HepG2 (cell line): ENCODE measurements around the gene ATP2B2. TPM values are rescaled to one million over a fixed set of nuclear protein-coding genes. Genes with fewer than 3 reads are reported as not detected.

Experiments used
- ATAC-seq: fragments of 200-7000 bp; cut with Tn5 transposase; 3 replicates; pipeline ENCODE4 v1.9.1; 2020; ENCODE audit warnings: mild to moderate bottlenecking, moderate library complexity
- BruUV-seq: library from RNA; stranded (reverse); fragments of 400-500 nt; replicated peaks from 2 replicates; lab custom pipeline; 2021; lab: Mats Ljungman, UMichigan
- CTCF ChIA-PET: fragments of 300-600 bp; formaldehyde crosslinking; extraction: SDS; loops from one replicate; lab custom pipeline; 2021; ENCODE audit warnings: low total read pairs, inconsistent platforms, low intra/inter-chr PET ratio; lab: Yijun Ruan, JAX
- POLR2A ChIA-PET: fragments of 350-600 bp; sonication (Branson Sonifier 250); formaldehyde crosslinking; loops from one replicate; lab custom pipeline; 2020; ENCODE audit warnings: antibody characterized with exemption, inconsistent platforms; lab: Yijun Ruan, JAX
- DNase-seq: peaks from one replicate; pipeline ENCODE4 v3.0.0-alpha.2; 2015; ENCODE audit warnings: low spot score
- FAIRE-seq: peaks from 3 replicates; lab custom pipeline; 2011; peaks lifted over from hg19 to GRCh38; lab: Jason Lieb, UNC
- H2AFZ ChIP-seq: one replicate; pipeline ENCODE4 v1.6.1; 2011; ENCODE audit warnings: low read length, inconsistent platforms
- H3K27ac ChIP-seq: fragments of 300-600 bp; 3 replicates; pipeline ENCODE4 v1.8.0; 2011; ENCODE audit warnings: mixed run types, mild to moderate bottlenecking, mixed read lengths, low read length, inconsistent platforms; ENCODE audit not compliant: insufficient read depth; ENCODE audit errors: extremely low read length
- H3K27me3 ChIP-seq, 2 experiments: fragments of 200-600 bp in 1 of 2; 2 replicates in 1 of 2; 3 replicates in 1 of 2; pipeline versions ENCODE4 v1.6.0 to v1.8.0; 2011; ENCODE audit warnings: low read length in 2 of 2, mild to moderate bottlenecking in 2 of 2, moderate library complexity in 2 of 2, inconsistent platforms in 1 of 2; ENCODE audit not compliant: insufficient read depth in 2 of 2, control insufficient read depth in 1 of 2
- H3K36me3 ChIP-seq, 2 experiments: fragments of 200-600 bp in 1 of 2; replicated peaks in 1 of 2; 2 replicates in 1 of 2; 3 replicates in 1 of 2; pipeline versions ENCODE4 v1.5.1 to v1.8.0; 2011; ENCODE audit warnings: low read length in 2 of 2, inconsistent platforms in 1 of 2; ENCODE audit not compliant: insufficient read depth in 2 of 2, control insufficient read depth in 1 of 2
- H3K4me1 ChIP-seq: 2 replicates; pipeline ENCODE4 v1.5.1; 2012; ENCODE audit warnings: low read length, inconsistent platforms; ENCODE audit not compliant: insufficient read depth
- H3K4me2 ChIP-seq: 2 replicates; pipeline ENCODE4 v1.6.0; 2011; ENCODE audit warnings: low read depth, low read length, inconsistent platforms
- H3K4me3 ChIP-seq, 3 experiments: fragments of 200-600 bp in 1 of 3; sonication (generic), shearing (Covaris generic) in 1 of 3; replicated peaks in 1 of 3; 2 replicates each; pipeline ENCODE4 v1.5.1; 2011 to 2016; ENCODE audit warnings: low read length in 3 of 3, inconsistent platforms in 2 of 3, low read depth in 2 of 3, mild to moderate bottlenecking in 2 of 3, control low read depth in 1 of 3, mixed read lengths in 1 of 3; ENCODE audit not compliant: insufficient read depth in 1 of 3
- H3K79me2 ChIP-seq: one replicate; pipeline ENCODE4 v1.6.1; 2011; ENCODE audit warnings: low read length, inconsistent platforms; ENCODE audit not compliant: insufficient read depth
- H3K9ac ChIP-seq: 2 replicates; pipeline ENCODE4 v1.6.0; 2011; ENCODE audit warnings: mild to moderate bottlenecking, low read depth, low read length, inconsistent platforms; ENCODE audit not compliant: insufficient read depth
- H3K9me3 ChIP-seq: 2 replicates; pipeline ENCODE4 v1.5.1; 2012; ENCODE audit warnings: mild to moderate bottlenecking, low read length
- H4K20me1 ChIP-seq: 2 replicates; pipeline ENCODE4 v1.6.0; 2011; ENCODE audit warnings: inconsistent platforms, mild to moderate bottlenecking, low read length, moderate library complexity; ENCODE audit not compliant: insufficient read depth
- ATM ChIP-seq: fragments of 450-650 bp; IDR thresholded peaks from 2 replicates; pipeline ENCODE4 v1.7.1; 2017; ENCODE audit warnings: mild to moderate bottlenecking, borderline replicate concordance
- DPF2 ChIP-seq: sonication (generic); formaldehyde crosslinking; IDR thresholded peaks from 2 replicates; pipeline ENCODE4 v1.4.0; 2020; ENCODE audit warnings: mild to moderate bottlenecking, low read depth, missing genetic modification reagents, borderline replicate concordance
- FOXC1 ChIP-seq: sonication (generic); formaldehyde crosslinking; IDR thresholded peaks from 2 replicates; pipeline ENCODE4 v1.8.0; 2022; ENCODE audit warnings: mild to moderate bottlenecking, missing genetic modification reagents, borderline replicate concordance
- IRX3 ChIP-seq: sonication (generic); formaldehyde crosslinking; IDR thresholded peaks from 2 replicates; pipeline ENCODE4 v1.8.1; 2023; ENCODE audit warnings: mild to moderate bottlenecking, low read depth, missing genetic modification reagents, borderline replicate concordance
- KLF6 ChIP-seq: IDR thresholded peaks from 2 replicates; pipeline ENCODE4 v1.8.0; 2016; ENCODE audit warnings: missing biosample characterization, missing genetic modification reagents
- MEIS2 ChIP-seq: sonication (generic); formaldehyde crosslinking; IDR thresholded peaks from 2 replicates; pipeline ENCODE4 v1.9.0; 2021; ENCODE audit warnings: mild to moderate bottlenecking, missing genetic modification reagents
- POLR2AphosphoS2 ChIP-seq: IDR thresholded peaks from 2 replicates; pipeline ENCODE4 v1.6.1; 2011; ENCODE audit warnings: low read depth, low read length, improper control_type of control experiment
- TOPORS ChIP-seq: sonication (generic); formaldehyde crosslinking; IDR thresholded peaks from 2 replicates; pipeline ENCODE4 v1.8.0; 2023; ENCODE audit warnings: mild to moderate bottlenecking, missing genetic modification reagents
- ZKSCAN1 ChIP-seq: fragments of 150-350 bp; IDR thresholded peaks from 2 replicates; pipeline ENCODE4 v1.6.1; 2014; ENCODE audit warnings: low read length
- ZNF451 ChIP-seq: sonication (generic); formaldehyde crosslinking; IDR thresholded peaks from 2 replicates; pipeline ENCODE4 v1.5.0; 2020; ENCODE audit warnings: mild to moderate bottlenecking, missing genetic modification reagents
- ZNF713 ChIP-seq: sonication (generic); formaldehyde crosslinking; IDR thresholded peaks from 2 replicates; pipeline ENCODE4 v1.4.0; 2020; ENCODE audit warnings: mild to moderate bottlenecking, missing genetic modification reagents
- WGBS: methylation state at CpG from one replicate; pipeline ENCODE4 v1.1.6; 2017; ENCODE audit warnings: low lambda C conversion rate; 5-methylcytosine and 5-hydroxymethylcytosine counted together
- in situ Hi-C: cut with HindIII; loops from 2 replicates; pipeline ENCODE4 v1.10.0; 2017; ENCODE audit warnings: low pct_unique_long_range_greater_than_20kb; ENCODE audit not compliant: extremely low pct_ligation_motif_present
- intact Hi-C: fragments of 100-400 bp; cut with micrococcal nuclease; formaldehyde crosslinking; loops from one replicate; pipeline ENCODE4 v1.10.0; 2022; ENCODE audit not compliant: unreplicated experiment
- polyA plus RNA-seq, 8 experiments: library from polyadenylated mRNA; depleted of rRNA in 3 of 8; stranded (reverse) in 7 of 8; unstranded in 1 of 8; fragments of >200 nt; fragmentation: Illumina TruSeq in 4 of 8; extraction: Trizol in 4 of 8; gene quantifications; 2 replicates each; pipeline versions ENCODE4 v1.2.1 to v1.2.3, GENCODE V29; 2011 to 2016; ENCODE audit warnings: low read depth in 4 of 8, missing spikeins in 1 of 8, mixed read lengths in 1 of 8; ENCODE audit not compliant: insufficient read depth in 1 of 8
- total RNA-seq, 5 experiments: library from RNA; depleted of rRNA; stranded (reverse); fragments of >200 nt; fragmentation: Illumina TruSeq; extraction: Trizol; gene quantifications; 2 replicates each; pipeline ENCODE4 v1.2.3, GENCODE V29; 2016; ENCODE audit warnings: low read depth in 1 of 5
- TF ChIP-seq, protein P1 (sequence below): sonication (generic); formaldehyde crosslinking; IDR thresholded peaks from 2 replicates; pipeline ENCODE4 v1.5.0; 2020; ENCODE audit warnings: missing genetic modification reagents, mild to moderate bottlenecking, borderline replicate concordance
- TF ChIP-seq, protein P2 (sequence below): sonication (generic); formaldehyde crosslinking; IDR thresholded peaks from 2 replicates; pipeline ENCODE4 v1.5.0; 2020; ENCODE audit warnings: mild to moderate bottlenecking, missing genetic modification reagents
- TF ChIP-seq, protein P3 (sequence below), 2 experiments: IDR thresholded peaks; 2 replicates each; pipeline ENCODE4 v1.6.1; 2011 to 2012; ENCODE audit warnings: low read length in 2 of 2, borderline replicate concordance in 1 of 2, low read depth in 1 of 2, mild to moderate bottlenecking in 1 of 2, moderate library complexity in 1 of 2

Gene ATP2B2
- total and polyA plus RNA-seq, 2 of the 13 experiments (the other 11 are each of a cell fraction or from before 2014, with no cell fraction given), result 1.5 to 2.3 TPM

DNA sequence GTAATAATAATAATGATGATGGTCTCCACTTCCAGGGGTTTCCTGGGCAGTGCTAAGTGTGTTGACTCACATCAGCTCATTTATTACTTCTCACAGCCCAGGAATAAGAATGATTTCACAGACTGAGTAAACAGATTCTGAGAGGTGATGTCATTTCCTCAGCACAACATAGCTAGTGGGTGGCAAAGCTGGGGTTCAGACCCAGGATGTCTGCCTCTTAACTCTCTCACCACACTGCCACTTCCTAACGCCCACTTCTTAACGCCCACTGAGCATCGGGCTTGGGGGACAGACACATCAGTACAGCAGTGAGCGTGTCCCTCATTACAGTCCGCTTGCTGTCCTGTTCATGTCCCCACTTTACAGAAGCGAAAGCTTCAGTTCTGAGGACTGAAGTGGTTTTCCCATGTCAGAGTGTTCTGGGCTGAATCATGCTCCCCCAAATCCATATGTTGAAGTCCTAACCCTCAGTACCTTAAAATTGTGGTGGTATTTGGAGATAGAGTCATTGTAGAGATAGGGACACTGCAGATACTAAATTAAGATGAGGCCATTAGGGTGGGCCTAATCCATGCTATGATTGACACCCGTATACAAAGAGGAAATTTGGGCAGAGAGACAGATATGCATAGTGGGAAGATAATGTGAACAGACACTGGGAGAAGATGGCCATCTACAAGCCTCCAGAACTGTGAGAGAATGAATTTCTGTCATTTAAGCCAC is 68.0 kb downstream of the ATP2B2 start:
- 74% methylated on average over 7 of the region's 7 CpGs for WGBS
- H3K9ac ChIP-seq, result no peak overlapping the region
- in situ Hi-C loops (no loop called here), intact Hi-C loops (no loop called here)
- CTCF ChIA-PET, result no interaction called here
- H3K4me1 ChIP-seq, result no peaks in the 10 kb centered on the region
- no peaks in the 10 kb centered on the region; a peak in 1 of 5 replicates for H3K27me3 ChIP-seq
- no peak overlapping the region for H3K4me3 ChIP-seq
- H3K4me2 ChIP-seq, result no peak overlapping the region
- TF ChIP-seq MEIS2 (CRISPR knock-in tag) (no peak), IRX3 (CRISPR knock-in tag) (no peak), FOXC1 (CRISPR knock-in tag) (no peak), ATM (no peak), TOPORS (no peak), DPF2 (no peak), POLR2AphosphoS2 (no peak), ZNF451 (CRISPR knock-in tag) (no peak), KLF6 (CRISPR knock-in tag) (no peak), ZKSCAN1 (no peak), ZNF713 (CRISPR knock-in tag) (no peak)
- TF ChIP-seq, protein P1, sequence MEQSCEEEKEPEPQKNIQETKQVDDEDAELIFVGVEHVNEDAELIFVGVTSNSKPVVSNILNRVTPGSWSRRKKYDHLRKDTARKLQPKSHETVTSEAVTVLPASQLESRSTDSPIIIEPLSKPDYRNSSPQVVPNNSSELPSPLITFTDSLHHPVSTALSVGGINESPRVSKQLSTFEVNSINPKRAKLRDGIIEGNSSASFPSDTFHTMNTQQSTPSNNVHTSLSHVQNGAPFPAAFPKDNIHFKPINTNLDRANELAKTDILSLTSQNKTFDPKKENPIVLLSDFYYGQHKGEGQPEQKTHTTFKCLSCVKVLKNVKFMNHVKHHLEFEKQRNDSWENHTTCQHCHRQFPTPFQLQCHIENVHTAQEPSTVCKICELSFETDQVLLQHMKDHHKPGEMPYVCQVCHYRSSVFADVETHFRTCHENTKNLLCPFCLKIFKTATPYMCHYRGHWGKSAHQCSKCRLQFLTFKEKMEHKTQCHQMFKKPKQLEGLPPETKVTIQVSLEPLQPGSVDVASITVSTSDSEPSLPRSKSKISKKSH (CRISPR knock-in tag), result no peak
- TF ChIP-seq, protein P2, sequence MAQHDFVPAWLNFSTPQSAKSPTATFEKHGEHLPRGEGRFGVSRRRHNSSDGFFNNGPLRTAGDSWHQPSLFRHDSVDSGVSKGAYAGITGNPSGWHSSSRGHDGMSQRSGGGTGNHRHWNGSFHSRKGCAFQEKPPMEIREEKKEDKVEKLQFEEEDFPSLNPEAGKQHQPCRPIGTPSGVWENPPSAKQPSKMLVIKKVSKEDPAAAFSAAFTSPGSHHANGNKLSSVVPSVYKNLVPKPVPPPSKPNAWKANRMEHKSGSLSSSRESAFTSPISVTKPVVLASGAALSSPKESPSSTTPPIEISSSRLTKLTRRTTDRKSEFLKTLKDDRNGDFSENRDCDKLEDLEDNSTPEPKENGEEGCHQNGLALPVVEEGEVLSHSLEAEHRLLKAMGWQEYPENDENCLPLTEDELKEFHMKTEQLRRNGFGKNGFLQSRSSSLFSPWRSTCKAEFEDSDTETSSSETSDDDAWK (CRISPR knock-in tag), result no peak
- TF ChIP-seq, protein P3, sequence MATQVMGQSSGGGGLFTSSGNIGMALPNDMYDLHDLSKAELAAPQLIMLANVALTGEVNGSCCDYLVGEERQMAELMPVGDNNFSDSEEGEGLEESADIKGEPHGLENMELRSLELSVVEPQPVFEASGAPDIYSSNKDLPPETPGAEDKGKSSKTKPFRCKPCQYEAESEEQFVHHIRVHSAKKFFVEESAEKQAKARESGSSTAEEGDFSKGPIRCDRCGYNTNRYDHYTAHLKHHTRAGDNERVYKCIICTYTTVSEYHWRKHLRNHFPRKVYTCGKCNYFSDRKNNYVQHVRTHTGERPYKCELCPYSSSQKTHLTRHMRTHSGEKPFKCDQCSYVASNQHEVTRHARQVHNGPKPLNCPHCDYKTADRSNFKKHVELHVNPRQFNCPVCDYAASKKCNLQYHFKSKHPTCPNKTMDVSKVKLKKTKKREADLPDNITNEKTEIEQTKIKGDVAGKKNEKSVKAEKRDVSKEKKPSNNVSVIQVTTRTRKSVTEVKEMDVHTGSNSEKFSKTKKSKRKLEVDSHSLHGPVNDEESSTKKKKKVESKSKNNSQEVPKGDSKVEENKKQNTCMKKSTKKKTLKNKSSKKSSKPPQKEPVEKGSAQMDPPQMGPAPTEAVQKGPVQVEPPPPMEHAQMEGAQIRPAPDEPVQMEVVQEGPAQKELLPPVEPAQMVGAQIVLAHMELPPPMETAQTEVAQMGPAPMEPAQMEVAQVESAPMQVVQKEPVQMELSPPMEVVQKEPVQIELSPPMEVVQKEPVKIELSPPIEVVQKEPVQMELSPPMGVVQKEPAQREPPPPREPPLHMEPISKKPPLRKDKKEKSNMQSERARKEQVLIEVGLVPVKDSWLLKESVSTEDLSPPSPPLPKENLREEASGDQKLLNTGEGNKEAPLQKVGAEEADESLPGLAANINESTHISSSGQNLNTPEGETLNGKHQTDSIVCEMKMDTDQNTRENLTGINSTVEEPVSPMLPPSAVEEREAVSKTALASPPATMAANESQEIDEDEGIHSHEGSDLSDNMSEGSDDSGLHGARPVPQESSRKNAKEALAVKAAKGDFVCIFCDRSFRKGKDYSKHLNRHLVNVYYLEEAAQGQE (IDR thresholded peaks at IDR 0.05; ENCODE audit: borderline replicate concordance in 1 of 2, low read depth in 1 of 2, low read length in 2 of 2), result no peak
- TF ChIP-seq, all 625 proteins: peak for 0
- Histone ChIP-seq H4K20me1 (no peaks in the 10 kb centered on the region), H3K36me3 (no peaks in the 10 kb centered on the region), H3K9me3 (no peaks in the 10 kb centered on the region), H2AFZ (no peak overlapping the region), H3K27ac (no peak overlapping the region), H3K79me2 (no peaks in the 10 kb centered on the region)
- ATAC-seq (no peak), FAIRE-seq (no peak), DNase-seq (no peak)
- POLR2A ChIA-PET, result no interaction called here
- no TSS peak for BruUV-seq
